HL-60/S4 treated with phorbol 12-myristate 13-acetate at 8.2 ng/mL for 4 days and 3 days (cell line): ENCODE measurements around the gene CELSR1.

Experiments used
- in situ Hi-C: fragments of 300-500 bp; cut with MboI; formaldehyde crosslinking; loops from 2 replicates; pipeline ENCODE4 v1.15.0; 2022; ENCODE audit warnings: low sequenced_read_pairs

CELSR1 gene

DNA sequence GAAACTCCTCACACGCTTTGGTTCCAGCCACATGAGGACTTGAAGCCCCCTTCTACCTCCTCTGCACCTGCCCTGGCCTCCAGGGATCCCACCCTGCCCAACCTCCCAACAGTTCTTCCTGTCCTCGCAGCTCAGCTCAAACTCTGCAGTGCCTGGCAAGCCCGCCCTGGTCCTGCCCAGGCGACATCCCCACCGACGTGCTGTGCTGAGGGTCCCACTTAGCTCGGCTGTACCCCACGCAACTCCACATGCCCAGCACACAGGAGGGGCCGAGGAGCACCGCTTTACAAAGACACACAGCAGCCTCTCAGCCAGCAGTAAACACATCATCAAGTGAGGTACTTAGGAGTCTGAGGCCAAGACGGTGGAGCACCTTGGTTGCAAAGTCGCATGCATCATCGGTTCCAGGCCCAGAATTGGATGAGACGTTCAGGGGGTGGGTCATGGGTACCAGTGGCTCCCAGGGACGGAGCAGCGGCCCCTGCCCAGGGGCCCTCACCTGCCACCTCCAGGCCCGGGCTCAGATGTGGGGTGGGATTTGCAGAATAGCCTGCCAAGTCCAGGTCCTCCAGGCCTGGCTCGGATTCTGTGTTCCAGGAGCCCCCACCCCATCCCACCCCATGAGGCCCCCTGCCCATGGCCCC lies 72.6 kb downstream of the CELSR1 start:
- in situ Hi-C loops: no loop called here

GRCh38 chr22:46464296-46464695 lies 73.1 kb downstream of the CELSR1 start:
- in situ Hi-C loops: no loop called here

GRCh38 chr22:46463435-46464227 lies 73.8 kb downstream of the CELSR1 start:
- in situ Hi-C loops: no loop called here

DNA sequence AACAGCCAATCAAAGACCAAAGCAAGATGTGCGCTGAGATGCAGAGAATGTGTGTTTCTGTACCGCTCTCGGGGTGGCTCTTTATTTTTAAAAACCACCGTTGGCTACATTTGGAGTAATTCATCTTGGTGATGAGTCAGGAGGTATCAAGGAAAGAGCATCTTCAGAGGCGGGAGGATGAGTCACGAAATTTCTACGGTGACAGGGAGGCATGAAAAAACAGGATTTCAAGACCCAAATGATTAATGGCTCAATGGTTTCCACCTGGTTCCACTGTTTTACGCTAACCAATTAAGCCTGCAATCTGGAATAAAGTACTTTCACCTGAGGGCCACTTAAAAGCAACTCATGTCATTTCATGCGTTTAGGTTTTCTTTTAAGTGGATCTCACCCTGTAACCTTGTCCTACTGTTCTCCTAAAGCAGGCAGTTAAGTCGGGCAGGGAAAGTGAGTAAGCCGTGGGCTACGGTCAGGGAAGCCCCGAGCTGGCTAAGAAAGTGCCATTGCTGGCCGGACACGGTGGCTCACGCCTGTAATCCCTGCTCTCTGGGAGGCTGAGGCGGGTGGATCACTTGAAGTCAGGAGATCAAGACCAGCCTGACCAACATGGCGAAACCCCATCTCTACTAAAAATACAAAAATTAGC lies 74.6 kb downstream of the CELSR1 start:
- in situ Hi-C loops: no loop called here

DNA sequence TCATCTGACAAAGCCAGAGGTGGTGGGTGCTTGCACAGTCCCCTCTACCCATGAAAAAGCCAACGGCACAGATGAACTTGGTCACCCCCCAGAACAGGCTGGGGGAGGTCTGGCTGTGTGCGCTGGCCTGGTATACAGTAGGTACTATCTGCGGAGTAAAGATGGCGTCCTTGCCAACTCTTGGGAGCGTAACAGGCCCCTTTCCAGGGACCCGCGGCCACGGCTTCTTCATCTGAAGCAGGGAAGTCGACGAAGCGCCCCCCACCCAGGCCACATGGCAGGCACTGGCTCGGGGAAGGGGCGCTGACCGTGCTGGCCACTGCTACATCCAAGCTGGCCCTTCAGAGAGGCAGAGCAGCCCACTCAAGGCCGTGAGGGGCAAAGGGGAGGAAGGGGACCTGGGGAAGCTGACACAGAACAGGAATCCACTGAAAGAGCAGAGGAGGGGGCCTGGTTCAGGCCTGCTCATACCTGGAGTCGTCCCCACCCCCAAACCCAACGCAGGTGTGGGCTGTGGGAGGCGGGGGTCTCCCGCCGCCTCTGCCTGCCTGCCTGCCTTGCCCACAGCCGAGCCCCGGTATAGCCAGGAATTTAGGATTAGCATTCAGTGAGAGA lies 75.7 kb downstream of the CELSR1 start:
- in situ Hi-C loops: no loop called here

GRCh38 chr22:46460857-46461256 lies 76.6 kb downstream of the CELSR1 start:
- in situ Hi-C loops: no loop called here

GRCh38 chr22:46459347-46460065 lies 77.9 kb downstream of the CELSR1 start:
- in situ Hi-C loops: no loop called here

- in situ Hi-C loops: no loop called here
These were observed 78.9 kb downstream of the CELSR1 start for GRCh38 chr22:46458525-46458924.

DNA sequence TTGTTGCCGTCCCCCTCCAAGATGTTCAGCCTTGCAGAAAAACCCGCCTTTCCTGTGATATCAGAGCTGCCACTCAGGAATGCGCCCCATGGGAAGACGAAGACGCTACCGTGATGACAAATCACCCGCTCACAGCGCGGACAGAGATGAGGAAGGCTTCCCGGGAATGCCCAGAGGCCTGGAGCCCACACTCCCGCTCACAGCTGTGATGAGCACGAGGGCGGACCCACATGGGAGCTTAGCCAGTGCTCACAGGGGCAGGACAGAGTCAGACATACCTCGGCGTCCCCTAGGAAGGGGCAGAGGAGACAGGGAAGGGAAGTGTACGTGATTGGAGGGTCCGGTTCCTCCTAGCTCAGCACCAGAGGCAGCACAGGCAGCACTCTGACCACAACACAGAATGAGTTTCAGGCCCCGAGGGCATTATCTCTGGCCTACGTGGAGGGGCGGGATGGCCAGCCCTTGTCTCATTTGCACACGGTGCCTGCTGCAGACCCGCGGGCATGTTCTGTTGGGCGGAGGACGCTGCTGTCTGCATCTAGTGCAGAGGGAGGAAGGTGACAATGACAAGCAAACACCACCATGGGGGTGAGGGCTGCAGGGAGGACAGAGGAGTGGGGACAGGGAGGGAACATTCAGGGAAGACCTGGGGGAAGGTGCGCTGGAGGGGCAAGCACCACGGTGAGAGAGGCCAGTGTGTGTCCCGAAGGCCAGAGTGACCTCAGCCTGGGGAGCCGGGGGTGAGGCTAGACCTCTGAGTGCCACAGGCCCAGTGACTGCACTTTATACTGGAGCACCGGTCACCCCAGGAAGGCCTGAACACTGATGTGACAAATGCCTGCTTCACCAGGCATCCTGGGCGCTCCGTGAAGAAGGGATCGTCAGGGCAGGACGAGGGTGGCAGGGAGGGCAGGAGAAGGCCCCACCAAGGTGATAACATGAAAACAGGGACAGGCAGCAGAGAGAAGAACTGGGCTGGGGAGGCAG lies 79.6 kb downstream of the CELSR1 start:
- in situ Hi-C loops: no loop called here

- in situ Hi-C loops: no loop called here
These were observed 80.6 kb downstream of the CELSR1 start for GRCh38 chr22:46456818-46457163.

DNA sequence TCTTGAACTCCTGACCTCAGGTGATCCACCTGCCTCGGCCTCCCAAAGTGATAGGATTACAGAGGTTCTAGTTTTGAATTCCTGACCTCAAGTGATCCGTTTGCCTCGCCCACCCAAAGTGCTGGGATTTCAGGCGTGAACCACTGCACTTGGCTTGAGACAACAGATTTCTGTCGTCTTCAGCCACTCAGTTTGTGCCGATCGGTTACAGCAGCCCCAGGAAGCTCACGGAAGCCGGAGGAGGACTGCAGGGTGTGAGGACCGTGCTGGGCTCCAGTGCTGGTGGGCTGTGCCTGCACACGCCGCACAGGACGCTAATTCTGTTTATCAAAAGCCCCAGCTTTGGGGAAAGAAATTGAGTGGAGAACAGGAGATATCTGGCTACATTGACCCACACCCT lies 82.0 kb downstream of the CELSR1 start:
- in situ Hi-C loops: no loop called here

DNA sequence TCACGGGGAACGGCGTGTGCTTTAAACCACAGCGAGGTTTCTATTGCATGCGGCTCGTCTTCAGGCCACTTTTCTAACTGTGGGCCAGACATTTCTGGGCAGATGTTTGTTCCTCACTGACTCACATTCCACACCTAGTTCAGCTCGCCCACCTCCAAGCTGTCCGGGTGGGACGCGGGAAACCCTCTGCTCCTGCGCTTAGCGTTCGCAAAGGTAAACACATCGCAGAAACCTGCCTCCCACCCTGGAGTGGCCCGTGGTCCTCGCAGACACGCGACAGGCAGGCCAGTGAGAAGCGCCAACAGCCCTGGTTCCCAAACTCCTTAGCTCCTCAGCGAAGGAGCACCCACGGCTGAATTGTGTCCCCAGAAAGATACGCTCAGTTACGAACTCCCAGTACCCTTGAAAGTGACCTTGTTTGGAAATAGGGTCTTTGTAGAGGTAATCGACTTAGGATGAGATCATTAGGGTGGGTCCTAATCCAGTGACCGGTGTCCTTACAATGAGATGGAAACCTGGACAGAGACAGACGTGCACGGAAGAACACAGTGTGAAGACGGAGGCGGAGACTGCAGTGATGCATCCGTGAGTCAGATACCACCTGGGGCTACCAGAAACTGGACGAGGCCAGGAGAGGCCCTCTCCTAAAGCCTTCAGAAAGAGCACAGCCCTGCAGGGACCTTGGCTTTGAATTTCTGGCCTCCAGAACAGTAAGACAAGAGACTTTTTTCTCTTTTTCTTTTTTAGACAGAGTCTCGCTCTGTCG lies 82.7 kb downstream of the CELSR1 start:
- in situ Hi-C loops: no loop called here

GRCh38 chr22:46453829-46454503 lies 83.5 kb downstream of the CELSR1 start:
- in situ Hi-C loops: no loop called here

DNA sequence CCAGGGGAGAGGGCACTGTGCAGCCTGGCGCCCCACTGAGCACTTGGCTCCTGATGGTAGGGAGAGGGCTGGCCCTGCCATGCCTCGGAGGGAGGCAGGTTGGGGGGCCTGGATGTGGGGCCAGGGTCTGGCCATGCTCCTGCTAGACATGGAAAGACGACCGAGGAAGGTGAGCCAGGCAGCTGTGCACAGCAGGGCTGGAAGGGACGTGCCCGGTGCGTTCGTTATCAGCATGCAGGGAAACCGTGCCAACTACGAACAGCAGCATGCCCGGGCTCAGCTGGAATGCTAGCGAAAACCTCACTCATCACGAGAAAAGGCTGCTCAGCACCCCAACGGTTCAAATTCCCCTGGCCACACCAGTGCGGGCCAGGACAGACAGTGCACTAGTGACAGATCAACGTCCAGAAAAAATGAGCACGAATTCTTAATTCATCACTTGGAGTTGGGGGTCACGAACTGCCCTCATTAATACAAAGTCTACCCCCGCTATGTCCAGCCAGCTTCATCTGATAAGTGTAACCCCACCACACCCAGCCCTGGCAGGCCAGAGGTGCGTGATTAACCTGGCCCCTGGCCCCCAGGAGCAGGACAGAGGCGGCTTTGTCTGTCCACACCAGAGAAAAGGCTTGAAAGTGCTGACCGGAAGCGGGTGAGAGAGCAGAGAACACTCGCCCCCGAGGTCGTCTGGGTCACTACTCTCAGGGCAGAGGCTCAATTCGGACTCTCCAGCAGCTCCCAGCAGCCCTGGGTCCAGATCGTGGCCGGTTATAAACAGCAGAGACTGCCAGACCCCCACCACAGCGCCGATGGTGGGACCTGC lies 84.2 kb downstream of the CELSR1 start:
- in situ Hi-C loops: no loop called here

- in situ Hi-C loops: no loop called here
These were observed 85.0 kb downstream of the CELSR1 start for GRCh38 chr22:46452195-46453005.

GRCh38 chr22:46451741-46452140 lies 85.7 kb downstream of the CELSR1 start:
- in situ Hi-C loops: no loop called here
